ENCODE results near the gene ZBED3. TPM values are rescaled to one million over a fixed set of nuclear protein-coding genes. Genes with fewer than 3 reads are reported as not detected.
"Not testable (repeated sequence)": the region's sequence is repeated elsewhere in the genome, so short reads cannot be mapped to it uniquely, and the experiment has no call there.

ZBED3 gene, protein sequence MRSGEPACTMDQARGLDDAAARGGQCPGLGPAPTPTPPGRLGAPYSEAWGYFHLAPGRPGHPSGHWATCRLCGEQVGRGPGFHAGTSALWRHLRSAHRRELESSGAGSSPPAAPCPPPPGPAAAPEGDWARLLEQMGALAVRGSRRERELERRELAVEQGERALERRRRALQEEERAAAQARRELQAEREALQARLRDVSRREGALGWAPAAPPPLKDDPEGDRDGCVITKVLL
- total RNA-seq: under 1 TPM; 0.58 to 0.80 TPM

DNA sequence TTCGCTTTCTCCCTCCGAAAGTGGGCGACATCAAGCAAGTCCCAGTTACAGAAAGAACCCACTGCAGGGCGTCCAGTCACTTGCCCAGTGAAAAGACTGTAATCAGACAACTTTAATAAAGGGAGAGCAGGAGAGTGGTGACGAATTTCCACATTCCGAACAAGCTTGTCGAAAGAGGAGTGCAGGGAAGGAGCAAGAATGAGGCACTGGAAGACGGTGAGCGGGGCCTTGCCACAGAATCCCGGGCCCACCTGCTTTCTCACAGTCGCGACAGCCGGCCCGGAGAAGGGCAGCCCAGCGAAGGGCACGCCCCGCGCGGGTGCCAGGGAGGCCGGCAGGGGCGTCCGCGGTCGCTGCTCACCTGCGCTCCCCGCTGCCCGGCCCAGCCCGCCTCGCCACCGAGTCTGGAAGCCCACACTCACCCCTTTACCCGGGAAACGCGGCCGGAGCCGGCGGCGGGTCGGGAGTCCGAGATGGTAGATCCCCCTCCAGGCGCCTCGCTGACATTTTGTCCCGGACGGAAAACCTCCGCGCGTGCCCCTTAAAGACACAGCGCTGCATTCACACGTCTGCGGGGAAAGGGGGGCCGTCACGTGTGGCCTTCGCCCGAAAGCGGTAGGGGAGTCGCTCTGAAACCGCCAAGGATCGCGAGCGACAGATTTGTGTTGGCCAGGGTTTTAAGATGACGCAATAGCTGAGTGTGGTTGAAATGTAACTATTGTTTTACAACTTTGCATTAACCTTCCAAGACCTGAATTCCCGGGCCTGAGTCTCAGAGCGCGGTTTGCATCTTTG is at the start of gene ZBED3:
TSS of gene ZBED3 (minus strand) at position 597 of the 795 bp plus-strand sequence. CDS start 9,407 bp downstream, outside the sequence.
- peaks cover 22% of the 10 kb centered on the region for H3K27me3 Mint-ChIP-seq
- peak within 1 kb of the TSS; percentile 82 for H3K4me3 Mint-ChIP-seq
- H3K4me1 Mint-ChIP-seq: peaks cover 12% of the 10 kb centered on the region
- peak within 1 kb of the TSS; percentile 73 for H3K27ac Mint-ChIP-seq
- DNase-seq (peak; percentile 73), ATAC-seq (peak; percentile 82)
- CTCF ChIA-PET: interaction anchor here (0.8 to 2.2 kb wide), 2 partner anchors 9 to 405 kb away, joined by 3 to 20 read pairs; no protein-coding TSS in a partner anchor
- H3K36me3 Mint-ChIP-seq: peaks cover 5% of the 10 kb centered on the region
- peaks cover 2% of the 10 kb centered on the region for H3K9me3 Mint-ChIP-seq (ENCODE audit: low read depth)

DNA sequence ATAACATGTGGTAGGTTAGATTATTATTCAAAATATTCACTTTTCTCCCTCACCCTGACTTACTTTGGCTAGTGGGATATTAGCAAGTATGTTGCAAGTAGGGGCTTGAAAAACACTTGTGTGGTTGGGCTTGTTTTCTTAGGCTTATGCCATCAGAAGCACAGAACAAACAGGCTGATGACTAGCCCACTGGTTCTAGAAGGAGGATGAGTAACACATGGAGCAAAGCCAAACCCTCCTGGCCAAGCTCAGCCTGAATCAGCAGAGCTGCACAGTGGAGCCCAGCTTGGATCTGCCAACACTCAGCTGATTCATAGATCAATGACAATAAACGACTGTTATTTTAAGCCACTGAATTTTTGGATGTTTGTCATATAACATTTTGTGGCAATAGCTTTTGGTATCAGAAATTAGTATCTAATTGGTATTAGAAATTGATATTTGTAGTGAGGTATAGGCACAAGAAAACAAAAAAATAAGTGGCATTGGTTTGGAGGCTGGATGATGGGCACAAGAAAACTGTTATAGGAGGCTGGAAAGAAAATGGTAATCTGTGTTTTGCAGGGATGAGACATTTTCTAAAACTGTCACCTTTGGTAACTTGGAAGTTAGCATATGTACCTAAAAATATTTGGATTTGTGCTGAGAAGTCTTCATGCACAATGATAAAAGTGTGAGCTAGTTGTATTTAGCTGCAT is 46.1 kb upstream of the ZBED3 start:
- no peaks in the 10 kb centered on the region for H3K4me1 Mint-ChIP-seq
- no peaks in the 10 kb centered on the region for H3K36me3 Mint-ChIP-seq
- no peaks in the 10 kb centered on the region for H3K9me3 Mint-ChIP-seq (ENCODE audit: low read depth)
- no peak overlapping the region for H3K4me3 Mint-ChIP-seq
- no peak for ATAC-seq
- CTCF ChIA-PET: no interaction called here
- H3K27ac Mint-ChIP-seq: no peak overlapping the region
- H3K27me3 Mint-ChIP-seq: peaks cover 13% of the 10 kb centered on the region
- DNase-seq: no peak

DNA sequence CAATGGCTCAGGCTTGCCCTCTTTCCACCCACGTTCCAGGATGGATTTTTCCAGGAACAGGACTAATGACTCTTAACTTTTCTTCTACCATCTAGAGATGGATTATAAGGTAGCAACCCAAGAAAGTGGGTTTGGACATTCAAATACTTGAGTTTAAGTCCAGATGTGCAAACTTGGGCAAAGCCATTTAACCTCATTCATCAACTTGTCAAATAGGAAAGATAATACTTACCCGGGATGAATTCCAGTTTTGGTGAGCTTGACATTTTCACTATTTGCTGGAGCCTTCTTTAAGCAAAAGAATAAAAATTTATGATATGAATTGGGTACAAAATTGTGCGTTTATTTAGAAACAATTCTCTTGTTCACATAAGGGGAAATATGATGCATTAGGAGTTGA is 44.3 kb upstream of the ZBED3 start:
- Mint-ChIP-seq H3K9me3 (ENCODE audit: low read depth) (no peaks in the 10 kb centered on the region), H3K36me3 (no peaks in the 10 kb centered on the region), H3K4me3 (no peak overlapping the region), H3K4me1 (no peaks in the 10 kb centered on the region), H3K27me3 (peaks cover 12% of the 10 kb centered on the region), H3K27ac (no peak overlapping the region)
- CTCF ChIA-PET: no interaction called here
- ATAC-seq (no peak), DNase-seq (no peak)

DNA sequence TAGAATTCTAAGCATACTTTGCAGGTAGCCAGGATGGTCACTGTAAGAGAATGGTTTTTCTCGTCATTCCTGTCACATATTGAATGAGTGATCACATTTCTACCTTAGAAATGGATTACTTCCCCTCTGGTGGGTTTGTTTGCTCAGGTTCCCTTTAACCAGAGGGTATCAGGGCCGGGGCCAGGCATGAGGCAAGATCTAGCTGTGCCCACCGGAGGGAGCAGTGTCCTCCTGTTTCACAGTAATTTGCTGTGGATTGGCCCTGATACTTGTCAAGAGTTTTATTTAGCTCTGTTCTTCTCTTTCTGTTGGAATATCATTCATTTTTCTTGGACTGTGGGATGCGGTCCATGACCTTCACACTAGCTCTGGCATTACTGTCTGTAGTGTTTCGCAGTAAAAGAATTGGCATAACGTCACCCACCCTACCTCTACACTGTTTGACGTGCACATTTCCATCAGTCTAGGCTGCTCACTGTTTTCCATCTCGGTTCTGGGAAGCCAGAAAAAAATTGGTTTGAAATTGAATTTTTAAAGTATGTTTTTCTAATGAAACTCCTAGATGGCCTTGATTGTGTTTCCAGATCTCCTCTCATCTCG is 42.4 kb upstream of the ZBED3 start:
- Mint-ChIP-seq H3K4me3 (no peak overlapping the region), H3K36me3 (no peaks in the 10 kb centered on the region), H3K4me1 (no peaks in the 10 kb centered on the region), H3K9me3 (ENCODE audit: low read depth) (no peaks in the 10 kb centered on the region), H3K27ac (no peak overlapping the region), H3K27me3 (peaks cover 16% of the 10 kb centered on the region)
- no peak for DNase-seq
- CTCF ChIA-PET: interaction anchor here (0.5 to 1.3 kb wide), 4 partner anchors 16 to 987 kb away, joined by 3 to 4 read pairs (median 4); no protein-coding TSS in a partner anchor
- no peak for ATAC-seq

DNA sequence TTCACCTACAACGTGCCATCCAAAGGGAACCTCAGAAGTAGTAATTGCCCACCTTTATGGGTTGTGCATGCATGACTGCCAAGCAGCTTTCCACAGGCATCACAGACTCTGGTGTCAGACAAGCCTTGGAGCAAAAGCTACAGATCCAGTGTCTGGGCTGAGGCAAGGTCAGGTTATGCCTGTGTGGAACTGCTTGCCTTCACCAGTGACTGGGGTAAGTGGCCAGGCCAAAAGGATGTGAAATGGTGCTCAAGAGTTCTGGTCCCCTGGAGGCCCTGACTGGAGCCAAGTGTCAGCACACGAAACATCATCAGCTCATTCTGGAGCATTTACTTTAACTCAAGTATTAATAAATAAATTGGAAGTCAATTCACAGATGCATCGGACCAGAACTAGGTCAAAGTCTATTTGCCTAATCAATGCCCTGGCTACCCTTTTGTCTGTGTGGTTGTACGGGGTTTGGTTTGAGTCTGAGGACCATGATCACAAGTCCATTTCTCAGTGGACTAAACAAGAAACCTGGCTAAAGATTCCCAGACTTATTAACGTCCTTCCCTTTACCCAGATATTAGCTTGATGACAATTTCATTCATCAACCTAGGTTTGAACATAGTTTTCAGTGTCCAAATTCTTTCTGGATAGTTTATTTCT is 41.5 kb upstream of the ZBED3 start:
- Mint-ChIP-seq H3K27ac (no peak overlapping the region), H3K4me1 (no peaks in the 10 kb centered on the region), H3K4me3 (no peak overlapping the region), H3K27me3 (peaks cover 19% of the 10 kb centered on the region), H3K36me3 (no peaks in the 10 kb centered on the region), H3K9me3 (ENCODE audit: low read depth) (no peaks in the 10 kb centered on the region)
- DNase-seq (no peak), ATAC-seq (no peak)
- CTCF ChIA-PET: interaction anchor here (1.2 to 1.3 kb wide), 2 partner anchors 17 to 52 kb away, joined by 4 read pairs; no protein-coding TSS in a partner anchor

DNA sequence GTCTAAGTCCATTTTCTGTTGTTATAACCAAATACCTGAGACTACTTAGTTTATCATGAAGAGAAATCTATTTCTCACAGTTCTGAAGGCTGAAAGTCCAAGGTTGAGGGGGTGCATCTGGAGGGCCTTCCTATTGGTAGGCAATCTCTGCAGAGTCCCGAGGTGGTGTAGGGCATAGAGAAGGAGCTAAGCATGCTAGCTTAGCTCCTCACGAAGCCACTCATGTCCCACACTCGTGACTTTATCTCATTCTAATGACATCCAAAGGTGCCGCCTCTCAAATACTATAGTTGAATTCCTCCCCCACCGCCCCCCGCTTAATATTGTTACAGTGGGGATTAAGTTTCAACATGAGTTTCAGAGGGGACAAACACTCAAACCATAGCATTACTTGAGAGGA is 36.0 kb upstream of the ZBED3 start:
- CTCF ChIA-PET: interaction anchor here (1.0 kb wide), 1 partner anchor 21 kb away, joined by 3 read pairs; no protein-coding TSS in a partner anchor
- Mint-ChIP-seq H3K4me3 (no peak overlapping the region), H3K36me3 (no peaks in the 10 kb centered on the region), H3K27ac (no peak overlapping the region), H3K9me3 (ENCODE audit: low read depth) (no peaks in the 10 kb centered on the region), H3K27me3 (peaks cover 8% of the 10 kb centered on the region), H3K4me1 (no peaks in the 10 kb centered on the region)
- ATAC-seq (no peak), DNase-seq (no peak)

DNA sequence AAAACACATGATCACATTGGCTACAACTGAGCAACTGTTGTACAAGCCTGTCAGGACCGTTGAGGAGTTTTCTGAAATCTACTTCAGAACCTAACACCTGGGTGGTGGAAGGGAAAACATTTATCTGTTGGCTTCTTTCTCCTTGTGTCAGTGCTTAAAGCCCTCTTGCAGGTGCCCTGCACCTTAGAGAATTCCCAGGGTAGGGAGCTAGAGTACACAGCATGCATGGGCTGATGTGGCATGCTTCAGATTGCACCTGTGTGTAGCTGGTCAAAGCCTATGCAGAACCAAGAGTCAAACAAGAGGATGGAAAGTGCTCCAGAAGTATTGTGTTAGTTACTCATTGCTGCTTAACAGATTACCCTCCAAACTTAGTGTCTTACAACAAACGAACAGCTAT is 33.6 kb upstream of the ZBED3 start:
- H3K4me1 Mint-ChIP-seq: no peaks in the 10 kb centered on the region
- H3K36me3 Mint-ChIP-seq: no peaks in the 10 kb centered on the region
- DNase-seq (no peak), ATAC-seq (no peak)
- H3K27me3 Mint-ChIP-seq: peaks cover 9% of the 10 kb centered on the region
- no peaks in the 10 kb centered on the region for H3K9me3 Mint-ChIP-seq (ENCODE audit: low read depth)
- CTCF ChIA-PET: no interaction called here
- H3K27ac Mint-ChIP-seq: no peak overlapping the region
- no peak overlapping the region for H3K4me3 Mint-ChIP-seq

DNA sequence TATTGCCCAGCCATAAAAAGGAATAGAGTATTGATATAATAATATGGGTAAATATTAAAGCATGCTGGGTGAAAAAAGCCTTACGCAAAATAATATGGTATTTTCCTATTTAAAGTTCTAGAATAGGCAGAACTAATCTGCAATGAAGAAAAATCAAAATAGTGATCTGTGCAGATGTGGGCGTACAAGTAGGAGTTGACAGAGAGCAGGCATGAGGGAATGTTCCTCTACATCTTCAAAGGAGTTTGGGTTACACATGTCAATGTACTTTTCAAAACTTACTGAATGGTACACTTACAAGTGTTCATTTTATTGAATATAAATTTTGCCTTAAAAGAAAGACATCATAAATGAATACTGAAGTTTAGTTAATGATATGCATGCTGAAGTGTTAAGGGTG is 33.0 kb upstream of the ZBED3 start:
- CTCF ChIA-PET: no interaction called here
- no peak overlapping the region for H3K27ac Mint-ChIP-seq
- H3K4me1 Mint-ChIP-seq: no peaks in the 10 kb centered on the region
- H3K27me3 Mint-ChIP-seq: peaks cover 12% of the 10 kb centered on the region
- no peaks in the 10 kb centered on the region for H3K9me3 Mint-ChIP-seq (ENCODE audit: low read depth)
- DNase-seq: no peak
- no peak for ATAC-seq
- no peak overlapping the region for H3K4me3 Mint-ChIP-seq
- H3K36me3 Mint-ChIP-seq: no peaks in the 10 kb centered on the region

DNA sequence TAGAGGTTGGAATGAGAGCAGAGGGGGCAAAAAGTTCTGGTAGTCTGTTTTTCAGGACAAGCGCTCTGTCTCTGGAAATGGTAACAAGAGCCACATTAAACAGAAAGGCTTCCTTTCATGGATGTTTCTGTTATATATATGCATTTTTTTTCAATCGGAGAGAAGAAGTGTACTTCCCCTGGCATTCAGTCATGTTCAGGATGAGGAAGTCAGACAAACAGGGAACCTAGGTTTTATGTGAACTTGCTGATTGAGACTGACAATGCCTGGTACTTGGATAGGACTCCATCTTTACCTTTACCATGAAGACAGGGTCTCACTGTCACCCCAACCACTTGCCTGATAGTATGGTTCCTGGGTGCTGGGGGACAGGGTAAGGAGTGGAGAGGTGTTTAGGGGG is 30.1 kb upstream of the ZBED3 start:
- peaks cover 1% of the 10 kb centered on the region for H3K36me3 Mint-ChIP-seq
- DNase-seq (no peak), ATAC-seq (no peak)
- H3K4me1 Mint-ChIP-seq: no peaks in the 10 kb centered on the region
- no peak overlapping the region for H3K27ac Mint-ChIP-seq
- CTCF ChIA-PET: no interaction called here
- no peak overlapping the region for H3K4me3 Mint-ChIP-seq
- H3K9me3 Mint-ChIP-seq (ENCODE audit: low read depth): no peaks in the 10 kb centered on the region
- peaks cover 7% of the 10 kb centered on the region for H3K27me3 Mint-ChIP-seq

DNA sequence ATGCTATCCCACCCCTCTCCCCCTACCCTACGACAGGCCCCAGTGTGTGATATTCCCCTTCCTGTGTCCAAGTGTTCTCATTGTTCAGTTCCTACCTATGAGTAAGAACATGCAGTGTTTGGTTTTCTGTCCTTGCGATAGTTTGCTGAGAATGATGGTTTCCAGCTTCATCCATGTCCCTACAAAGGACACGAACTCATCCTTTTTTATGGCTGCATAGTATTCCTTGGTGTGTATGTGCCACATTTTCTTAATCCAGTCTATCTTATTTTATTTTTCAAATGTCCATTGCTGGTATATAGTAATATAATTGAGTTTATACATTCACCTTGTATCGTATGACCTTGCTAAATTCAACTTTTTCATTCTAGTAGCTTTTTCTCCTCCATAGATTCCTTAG is 19.9 kb upstream of the ZBED3 start:
- H3K27ac Mint-ChIP-seq; H3K4me1 Mint-ChIP-seq; CTCF ChIA-PET; H3K36me3 Mint-ChIP-seq; DNase-seq; ATAC-seq; H3K27me3 Mint-ChIP-seq; H3K9me3 Mint-ChIP-seq (ENCODE audit: low read depth); H3K4me3 Mint-ChIP-seq: not testable (repeated sequence)

DNA sequence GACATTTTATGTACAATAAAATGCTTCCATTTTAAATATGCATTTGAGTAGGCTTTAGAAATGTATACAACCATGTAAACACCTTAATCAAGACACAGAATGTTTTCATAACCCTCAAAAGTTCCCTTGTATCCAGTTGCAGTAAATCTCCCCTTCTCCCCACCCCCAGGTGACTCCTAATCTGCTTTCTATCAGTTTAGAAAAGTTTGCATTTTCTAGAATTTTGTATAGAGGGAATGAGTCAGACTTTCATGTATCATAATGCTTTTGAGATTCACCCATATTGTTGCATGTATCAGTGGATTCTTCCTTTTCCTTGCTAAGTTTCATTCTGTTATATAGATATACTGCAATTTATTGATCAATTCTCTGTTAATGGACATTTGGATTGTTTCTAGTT is 17.7 kb upstream of the ZBED3 start:
- peaks cover 4% of the 10 kb centered on the region for H3K4me1 Mint-ChIP-seq
- ATAC-seq (no peak), DNase-seq (no peak)
- no peaks in the 10 kb centered on the region for H3K27me3 Mint-ChIP-seq
- CTCF ChIA-PET: no interaction called here
- H3K4me3 Mint-ChIP-seq: no peak overlapping the region
- no peaks in the 10 kb centered on the region for H3K36me3 Mint-ChIP-seq
- H3K27ac Mint-ChIP-seq: no peak overlapping the region
- H3K9me3 Mint-ChIP-seq (ENCODE audit: low read depth): no peaks in the 10 kb centered on the region

DNA sequence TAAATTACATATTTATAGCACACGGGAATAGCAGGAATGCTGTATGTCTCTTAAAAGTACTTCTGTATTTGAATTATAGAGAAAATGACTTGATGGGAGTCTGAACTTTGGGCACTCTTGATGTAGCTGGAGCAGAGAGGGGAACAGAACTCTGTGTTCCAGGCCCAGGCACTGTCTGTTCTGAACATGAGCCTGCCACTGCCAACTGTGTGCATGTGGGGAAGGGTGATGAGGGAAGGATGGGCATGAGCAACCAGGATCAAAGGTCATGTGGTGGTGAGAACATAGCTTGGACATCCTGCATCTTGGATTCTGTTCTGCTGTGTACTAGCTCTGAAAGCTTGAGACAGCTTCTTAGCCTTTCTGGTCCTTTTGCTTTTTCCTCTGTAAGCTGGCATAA is 16.4 kb upstream of the ZBED3 start:
- Mint-ChIP-seq H3K4me1 (peaks cover 4% of the 10 kb centered on the region), H3K36me3 (no peaks in the 10 kb centered on the region), H3K4me3 (no peak overlapping the region), H3K27ac (no peak overlapping the region), H3K9me3 (ENCODE audit: low read depth) (no peaks in the 10 kb centered on the region), H3K27me3 (no peaks in the 10 kb centered on the region)
- ATAC-seq (no peak), DNase-seq (no peak)
- CTCF ChIA-PET: interaction anchor here (1.9 kb wide), 1 partner anchor 26 kb away, joined by 7 read pairs; no protein-coding TSS in a partner anchor

DNA sequence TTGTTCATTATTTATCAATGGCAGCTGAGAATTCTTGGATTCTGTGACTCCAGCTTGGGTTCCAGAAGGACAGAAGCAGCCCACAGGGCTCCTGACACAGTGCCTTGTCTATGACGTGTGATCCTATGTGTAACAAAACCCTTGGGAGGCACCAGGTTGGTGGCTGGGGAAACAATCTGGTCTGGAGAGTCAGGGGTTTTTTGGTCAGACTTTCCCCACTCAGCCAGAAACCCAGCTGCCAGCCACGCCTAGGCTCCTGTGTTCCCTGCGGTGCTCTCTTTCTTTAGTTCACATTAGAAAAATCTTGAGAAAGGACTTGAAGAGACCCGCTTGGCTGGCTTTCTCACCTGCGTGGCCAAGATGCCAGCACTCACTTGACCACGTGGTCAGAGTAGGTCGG is 15.5 kb upstream of the ZBED3 start:
- Mint-ChIP-seq H3K9me3 (ENCODE audit: low read depth) (no peaks in the 10 kb centered on the region), H3K27ac (no peak overlapping the region), H3K4me1 (peaks cover 4% of the 10 kb centered on the region), H3K27me3 (no peaks in the 10 kb centered on the region), H3K4me3 (no peak overlapping the region), H3K36me3 (no peaks in the 10 kb centered on the region)
- CTCF ChIA-PET: interaction anchor here (1.9 kb wide), 1 partner anchor 25 kb away, joined by 7 read pairs; no protein-coding TSS in a partner anchor
- DNase-seq (no peak), ATAC-seq (no peak)

All from activated CD8-positive, alpha-beta memory T cell treated with anti-CD3 and anti-CD28 coated beads, Interleukin-2, amount 10 ng/mL, durations not matched to agents 7 days and 5 days (primary cell).